ENCODE data around the gene SMOC2.

DNA sequence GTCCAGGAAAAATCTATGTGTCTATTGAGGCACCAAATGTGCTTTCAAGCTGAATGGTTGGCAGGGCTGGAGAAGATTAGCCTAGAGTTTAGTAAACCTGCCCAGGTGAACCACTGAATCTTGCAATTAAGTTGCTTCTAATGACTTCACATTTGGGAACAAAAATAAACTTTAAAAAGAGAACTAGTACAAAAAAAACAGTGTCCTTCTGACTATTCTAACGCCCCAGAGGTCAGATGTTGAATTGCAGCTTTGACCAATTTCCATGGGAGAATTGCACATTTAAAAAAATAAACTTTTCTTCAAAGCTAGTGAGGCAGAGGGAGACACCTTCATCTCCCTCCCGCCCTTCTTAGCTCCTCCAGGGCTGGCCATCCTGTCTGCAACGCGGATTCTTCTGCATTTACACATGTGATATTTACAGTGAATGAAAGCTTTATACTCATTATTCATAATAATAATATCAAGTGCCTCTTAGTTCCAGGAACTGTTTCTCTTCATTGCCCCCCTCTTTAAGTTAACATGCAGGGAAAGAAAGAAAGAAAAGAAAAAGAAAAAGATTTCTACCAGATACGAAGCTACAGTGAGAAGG, 270.2 kb downstream of the SMOC2 start:
- TF ChIP-seq CTCF (IDR thresholded peaks at IDR 0.05) (peak; percentile 20 to 42 (median 26)), POLR2A (IDR thresholded peaks at IDR 0.05) (no peak), EP300 (IDR thresholded peaks at IDR 0.05) (no peak)

Measured in tibial nerve (tissue), 4 donors.